Endothelial cell of umbilical vein (primary cell): ENCODE results near the gene FAM227B. TPM values are rescaled to one million over a fixed set of nuclear protein-coding genes. Genes with fewer than 3 reads are reported as not detected.

ENCODE experiments used
- BruUV-seq: library from RNA; stranded (reverse); fragments of 400-500 nt; replicated peaks from 2 replicates; lab custom pipeline; 2021; lab: Mats Ljungman, UMichigan
- CTCF ChIA-PET: fragments of 300-600, 350-600 bp; sonication (Branson Sonifier 250); formaldehyde crosslinking; loops from one replicate; lab custom pipeline; 2021; ENCODE audit warnings: antibody characterized with exemption, inconsistent platforms; lab: Charles Lee
- POLR2A ChIA-PET: fragments of 300-600, 350-600 bp; sonication (Branson Sonifier 250); formaldehyde crosslinking; loops from one replicate; lab custom pipeline; 2021; ENCODE audit warnings: antibody characterized with exemption, inconsistent platforms; lab: Charles Lee
- DNase-seq: peaks from one replicate; pipeline ENCODE4 v3.0.0-alpha.2; 2011; ENCODE audit warnings: low read depth, low spot score
- FAIRE-seq: peaks from 2 replicates; lab custom pipeline; 2011; peaks lifted over from hg19 to GRCh38; lab: Jason Lieb, UNC
- H2AFZ ChIP-seq: 2 replicates; pipeline ENCODE4 v1.6.0; 2012; ENCODE audit warnings: low read depth, low read length, control low read depth, inconsistent platforms
- H3K27ac ChIP-seq: 2 replicates; pipeline ENCODE4 v1.5.1; 2011; ENCODE audit warnings: low read depth, mild to moderate bottlenecking, control low read depth, low read length, moderate library complexity; ENCODE audit not compliant: insufficient read depth
- H3K27me3 ChIP-seq, 2 experiments: 2 replicates each; pipeline versions ENCODE4 v1.6.0 to v1.6.1; 2011; ENCODE audit warnings: low read length in 2 of 2, mixed read lengths in 1 of 2; ENCODE audit not compliant: control insufficient read depth in 2 of 2, insufficient read depth in 2 of 2
- H3K36me3 ChIP-seq, 2 experiments: 2 replicates in 1 of 2; 3 replicates in 1 of 2; pipeline ENCODE4 v1.5.1; 2011; ENCODE audit warnings: low read length in 2 of 2, mild to moderate bottlenecking in 1 of 2, moderate library complexity in 1 of 2; ENCODE audit not compliant: control insufficient read depth in 2 of 2, insufficient read depth in 2 of 2; ENCODE audit errors: extremely low read depth in 1 of 2
- H3K4me1 ChIP-seq: 3 replicates; pipeline ENCODE4 v1.5.1; 2011; ENCODE audit warnings: mild to moderate bottlenecking, low read length; ENCODE audit not compliant: control insufficient read depth, insufficient read depth; ENCODE audit errors: extremely low read depth
- H3K4me2 ChIP-seq: 2 replicates; pipeline ENCODE4 v1.6.1; 2011; ENCODE audit warnings: low read length, control low read depth, mixed read lengths; ENCODE audit not compliant: insufficient read depth
- H3K4me3 ChIP-seq, 3 experiments: fragments of 200-600 bp in 1 of 3; sonication (generic), shearing (Covaris generic) in 1 of 3; replicated peaks in 1 of 3; 2 replicates each; pipeline ENCODE4 v1.5.1; 2011 to 2016; ENCODE audit warnings: control low read depth in 3 of 3, low read length in 3 of 3, mild to moderate bottlenecking in 2 of 3, inconsistent platforms in 1 of 3, low read depth in 1 of 3, moderate library complexity in 1 of 3; ENCODE audit not compliant: insufficient read depth in 1 of 3
- H3K79me2 ChIP-seq: 2 replicates; pipeline ENCODE4 v1.6.0; 2012; ENCODE audit warnings: low read length, inconsistent platforms; ENCODE audit not compliant: control insufficient read depth, insufficient read depth
- H3K9ac ChIP-seq: replicated peaks from 2 replicates; pipeline ENCODE3; 2011; ENCODE audit warnings: low read length, control low read depth; ENCODE audit not compliant: insufficient read depth; ENCODE audit errors: extremely low read depth
- H3K9me1 ChIP-seq: replicated peaks from 3 replicates; pipeline ENCODE4 v1.6.0; 2011; ENCODE audit warnings: mild to moderate bottlenecking, low read length; ENCODE audit not compliant: control insufficient read depth, insufficient read depth; ENCODE audit errors: extremely low read depth
- H3K9me3 ChIP-seq: replicated peaks from 2 replicates; pipeline ENCODE4 v1.5.1; 2012; ENCODE audit warnings: low read length, inconsistent platforms; ENCODE audit not compliant: control insufficient read depth, insufficient read depth
- H4K20me1 ChIP-seq: replicated peaks from 2 replicates; pipeline ENCODE3; 2011; ENCODE audit warnings: mild to moderate bottlenecking, low read length; ENCODE audit not compliant: control insufficient read depth, insufficient read depth; ENCODE audit errors: extremely low read depth
- EZH2 ChIP-seq: IDR thresholded peaks from 2 replicates; pipeline ENCODE4 v1.6.1; 2012; ENCODE audit warnings: borderline replicate concordance, low read depth, mild to moderate bottlenecking, moderate library complexity, low read length, inconsistent platforms; ENCODE audit not compliant: severe bottlenecking
- GATA2 ChIP-seq: IDR thresholded peaks from 2 replicates; pipeline ENCODE4 v1.7.0; 2011; ENCODE audit warnings: low read depth, mild to moderate bottlenecking, moderate library complexity, mixed read lengths, low read length; ENCODE audit not compliant: insufficient read length, insufficient read depth
- JUN ChIP-seq: IDR thresholded peaks from 2 replicates; pipeline ENCODE4 v1.6.1; 2011; ENCODE audit warnings: borderline replicate concordance, low read depth; ENCODE audit not compliant: insufficient read length, insufficient read depth
- MAX ChIP-seq: IDR thresholded peaks from 2 replicates; pipeline ENCODE4 v1.6.1; 2011; ENCODE audit not compliant: insufficient read depth, insufficient read length
- MYC ChIP-seq: IDR thresholded peaks from one replicate; pipeline ENCODE4 v1.6.1; 2011; ENCODE audit warnings: mild to moderate bottlenecking, low read depth, low read length
- POLR2A ChIP-seq: IDR thresholded peaks from 2 replicates; pipeline ENCODE4 v1.6.1; 2012; ENCODE audit warnings: low read depth, mild to moderate bottlenecking, control low read depth, low read length
- dilution Hi-C: fragments of 300-500 bp; cut with MboI; formaldehyde crosslinking; loops from one replicate; pipeline ENCODE4 v1.15.0; 2019; ENCODE audit warnings: low sequenced_read_pairs; ENCODE audit not compliant: extremely low pct_ligation_motif_present
- intact Hi-C: fragments of 100-400 bp; cut with micrococcal nuclease; formaldehyde crosslinking; loops from one replicate; pipeline ENCODE4 v1.10.0; 2022
- polyA plus RNA-seq, 4 experiments: library from polyadenylated mRNA; depleted of rRNA in 3 of 4; stranded (reverse) in 3 of 4; unstranded in 1 of 4; fragments of >200 nt; gene quantifications; 2 replicates each; pipeline versions ENCODE4 v1.2.1 to v1.2.3, GENCODE V29; 2011 to 2012; ENCODE audit warnings: missing spikeins in 1 of 4
- total RNA-seq: library from RNA; stranded (reverse); gene quantifications from 2 replicates; pipeline ENCODE4 v1.2.3, GENCODE V29; 2021
- TF ChIP-seq, protein P1 (sequence below), 2 donors: IDR thresholded peaks; 1 replicate in 1 of 2; 2 replicates in 1 of 2; pipeline ENCODE4 v1.5.1; 2011; ENCODE audit warnings: low read length in 2 of 2, mild to moderate bottlenecking in 2 of 2, moderate library complexity in 2 of 2, control low read depth in 1 of 2, inconsistent platforms in 1 of 2, low read depth in 1 of 2; ENCODE audit not compliant: insufficient read depth in 1 of 2; ENCODE audit errors: extremely low read depth in 1 of 2

The FAM227B gene
- total and polyA plus RNA-seq, 2 donors (not counting 3 experiments of a cell fraction or from before 2014, with no cell fraction given): 1.5 to 1.8 TPM

DNA sequence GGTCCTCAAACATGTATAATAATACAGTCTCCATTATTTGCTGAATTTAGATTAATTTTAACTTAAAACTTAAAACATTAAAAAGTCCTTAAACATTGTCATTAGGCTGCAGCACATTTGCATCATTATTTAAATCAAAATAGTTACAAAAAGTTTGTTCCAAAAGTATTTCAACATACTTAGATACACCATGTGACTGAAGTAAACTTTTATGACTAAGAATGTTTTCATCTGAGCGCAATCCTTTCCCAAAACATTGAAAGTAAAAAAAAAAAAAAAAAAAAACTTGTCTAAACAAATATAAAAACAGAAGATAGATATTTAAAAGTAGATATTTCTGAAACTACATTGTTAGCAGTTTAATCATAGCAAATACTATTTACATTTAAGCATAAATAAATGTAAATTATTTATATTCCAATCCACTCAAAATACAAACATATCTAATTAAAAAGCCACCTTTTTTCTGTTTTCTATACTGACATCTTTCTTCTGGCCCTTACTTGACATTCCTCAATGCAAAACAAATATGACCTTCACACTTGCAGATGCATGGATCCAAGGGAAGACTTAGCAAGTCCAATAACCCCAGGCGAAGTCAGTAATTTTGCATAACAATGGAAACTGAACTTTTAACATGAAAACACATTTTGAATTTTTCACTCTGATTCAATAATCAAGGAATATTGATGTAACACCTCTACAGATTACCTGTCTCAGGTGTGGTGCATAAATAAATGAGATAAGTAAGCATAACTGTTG is 10.3 kb downstream of the FAM227B start:
- H3K9ac ChIP-seq: no peak overlapping the region
- H4K20me1 ChIP-seq: no peaks in the 10 kb centered on the region
- BruUV-seq: no TSS peak
- intact Hi-C loops (loop anchor here (5.0 kb wide), 1 partner anchor 358 kb away; no protein-coding TSS in a partner anchor), dilution Hi-C loops (no loop called here)
- CTCF ChIA-PET: no interaction called here
- POLR2A ChIA-PET: no interaction called here
- H2AFZ ChIP-seq: no peak overlapping the region
- FAIRE-seq: no peak
- H3K36me3 ChIP-seq: no peaks in the 10 kb centered on the region
- no peaks in the 10 kb centered on the region for H3K27me3 ChIP-seq
- no peak overlapping the region for H3K4me3 ChIP-seq
- no peak for TF ChIP-seq GATA2
- TF ChIP-seq JUN: no peak
- TF ChIP-seq POLR2A: no peak
- TF ChIP-seq EZH2: no peak
- TF ChIP-seq MYC: no peak
- TF ChIP-seq MAX: no peak
- H3K4me2 ChIP-seq: no peak overlapping the region
- H3K9me3 ChIP-seq: no peaks in the 10 kb centered on the region
- no peak overlapping the region for H3K27ac ChIP-seq
- no peaks in the 10 kb centered on the region for H3K4me1 ChIP-seq
- DNase-seq: no peak
- H3K9me1 ChIP-seq: no peaks in the 10 kb centered on the region
- H3K79me2 ChIP-seq: no peaks in the 10 kb centered on the region

- Histone ChIP-seq H3K79me2 (no peaks in the 10 kb centered on the region), H3K36me3 (no peaks in the 10 kb centered on the region), H3K9ac (no peak overlapping the region), H3K9me1 (no peaks in the 10 kb centered on the region), H3K9me3 (no peaks in the 10 kb centered on the region), H3K4me1 (no peaks in the 10 kb centered on the region), H4K20me1 (no peaks in the 10 kb centered on the region), H3K4me3 (no peak overlapping the region), H3K27me3 (no peaks in the 10 kb centered on the region), H2AFZ (no peak overlapping the region), H3K4me2 (no peak overlapping the region), H3K27ac (no peak overlapping the region)
- TF ChIP-seq MYC (no peak), MAX (no peak), JUN (no peak)
- TF ChIP-seq, protein P1, sequence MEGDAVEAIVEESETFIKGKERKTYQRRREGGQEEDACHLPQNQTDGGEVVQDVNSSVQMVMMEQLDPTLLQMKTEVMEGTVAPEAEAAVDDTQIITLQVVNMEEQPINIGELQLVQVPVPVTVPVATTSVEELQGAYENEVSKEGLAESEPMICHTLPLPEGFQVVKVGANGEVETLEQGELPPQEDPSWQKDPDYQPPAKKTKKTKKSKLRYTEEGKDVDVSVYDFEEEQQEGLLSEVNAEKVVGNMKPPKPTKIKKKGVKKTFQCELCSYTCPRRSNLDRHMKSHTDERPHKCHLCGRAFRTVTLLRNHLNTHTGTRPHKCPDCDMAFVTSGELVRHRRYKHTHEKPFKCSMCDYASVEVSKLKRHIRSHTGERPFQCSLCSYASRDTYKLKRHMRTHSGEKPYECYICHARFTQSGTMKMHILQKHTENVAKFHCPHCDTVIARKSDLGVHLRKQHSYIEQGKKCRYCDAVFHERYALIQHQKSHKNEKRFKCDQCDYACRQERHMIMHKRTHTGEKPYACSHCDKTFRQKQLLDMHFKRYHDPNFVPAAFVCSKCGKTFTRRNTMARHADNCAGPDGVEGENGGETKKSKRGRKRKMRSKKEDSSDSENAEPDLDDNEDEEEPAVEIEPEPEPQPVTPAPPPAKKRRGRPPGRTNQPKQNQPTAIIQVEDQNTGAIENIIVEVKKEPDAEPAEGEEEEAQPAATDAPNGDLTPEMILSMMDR (IDR thresholded peaks at IDR 0.05; ENCODE audit: extremely low read depth in 1 of 2, insufficient read depth in 1 of 2, low read depth in 1 of 2, low read length in 2 of 2): peak in 1 of 2 donors; percentile 1
- no peak for FAIRE-seq
- CTCF ChIA-PET: no interaction called here
- POLR2A ChIA-PET: no interaction called here
- no TSS peak for BruUV-seq
- peak; percentile 6 for DNase-seq
- dilution Hi-C loops: no loop called here
- intact Hi-C loops: no loop called here
Observed at GRCh38 chr15:49606594-49606993, 14.0 kb downstream of the FAM227B start.
